ENCODE data around the gene CT45A5.
"Not testable (repeated sequence)": the region's sequence is repeated elsewhere in the genome, so short reads cannot be mapped to it uniquely, and the experiment has no call there.

DNA sequence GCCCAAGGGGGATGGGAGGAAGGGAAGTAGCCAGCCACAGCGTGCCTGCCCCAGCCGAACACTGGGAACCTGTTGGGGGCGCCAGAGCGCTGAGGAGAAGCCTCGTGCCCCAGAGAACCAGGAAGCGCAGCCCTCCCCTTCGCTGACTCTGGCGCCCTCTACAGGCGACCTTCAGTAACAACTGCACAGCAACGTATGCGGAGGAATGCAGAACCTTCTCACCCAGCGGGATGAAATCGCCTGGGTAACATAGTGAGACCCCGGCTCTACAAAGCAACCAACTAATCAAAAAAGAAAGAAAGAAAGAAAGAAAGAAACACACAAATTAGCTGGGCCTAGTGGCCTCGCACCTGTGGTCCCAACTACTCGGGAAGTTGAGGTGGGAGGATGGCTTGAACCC, 17.4 kb upstream of the CT45A5 start, which contains the start of gene CT45A6:
- not testable (repeated sequence) for TF ChIP-seq CTCF (IDR thresholded peaks at IDR 0.05; ENCODE audit: low read depth, low read length, poor library complexity, severe bottlenecking); EZH2phosphoT487 (IDR thresholded peaks at IDR 0.05; ENCODE audit: borderline replicate concordance, low read length)

All from DOHH2 (cell line).